Nephron (organoid): ENCODE results near the gene CFAP20DC.

Source experiments
- H3K27ac Mint-ChIP-seq, 3 experiments: 2 replicates each; pipeline ENCODE4 v1.8.0; 2020; ENCODE audit warnings: mixed read lengths in 3 of 3, mild to moderate bottlenecking in 2 of 3, moderate library complexity in 1 of 3
- H3K27me3 Mint-ChIP-seq: 2 replicates; pipeline ENCODE4 v1.8.0; 2021; ENCODE audit warnings: low read depth, mild to moderate bottlenecking, moderate library complexity, mixed read lengths
- H3K36me3 Mint-ChIP-seq: 2 replicates; pipeline ENCODE4 v1.8.0; 2020; ENCODE audit warnings: low read depth, mixed read lengths
- H3K4me1 Mint-ChIP-seq: 2 replicates; pipeline ENCODE4 v1.8.0; 2020; ENCODE audit warnings: mixed read lengths
- H3K4me3 Mint-ChIP-seq, 3 experiments: 2 replicates each; pipeline ENCODE4 v1.8.0; 2020; ENCODE audit warnings: mild to moderate bottlenecking in 3 of 3, mixed read lengths in 3 of 3, moderate library complexity in 2 of 3
- H3K9me3 Mint-ChIP-seq: 2 replicates; pipeline ENCODE4 v1.8.0; 2020; ENCODE audit warnings: mixed read lengths
- TF ChIP-seq, protein P1 (sequence below), 3 experiments: fragments of 200-600 bp; sonication (generic); IDR thresholded peaks; one replicate each; pipeline ENCODE4 v1.5.0; 2021; ENCODE audit warnings: antibody characterized with exemption in 3 of 3; ENCODE audit not compliant: unreplicated experiment in 3 of 3

CFAP20DC gene

DNA sequence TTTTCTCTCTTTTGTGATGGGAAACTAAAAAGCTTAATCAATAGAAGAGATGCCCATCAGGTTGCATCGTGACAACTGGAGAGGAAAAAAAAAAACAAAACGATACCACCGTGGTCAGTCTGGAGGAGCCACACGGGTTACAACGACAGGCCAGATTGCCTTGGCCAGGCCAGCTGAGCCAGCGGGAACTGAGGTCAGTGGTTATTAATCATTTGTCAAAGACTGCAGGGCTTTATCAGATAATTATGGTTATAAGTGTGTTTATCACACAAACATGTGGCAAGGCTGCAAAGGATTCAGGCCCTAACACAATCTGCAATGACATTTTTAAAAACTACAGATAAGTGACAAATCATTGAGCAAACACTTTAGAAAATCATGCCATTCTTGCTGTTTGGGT is 248.3 kb downstream of the CFAP20DC start:
- H3K36me3 Mint-ChIP-seq, result peaks cover 6% of the 10 kb centered on the region
- H3K4me1 Mint-ChIP-seq, result no peaks in the 10 kb centered on the region
- peaks cover 10% of the 10 kb centered on the region for H3K9me3 Mint-ChIP-seq

DNA sequence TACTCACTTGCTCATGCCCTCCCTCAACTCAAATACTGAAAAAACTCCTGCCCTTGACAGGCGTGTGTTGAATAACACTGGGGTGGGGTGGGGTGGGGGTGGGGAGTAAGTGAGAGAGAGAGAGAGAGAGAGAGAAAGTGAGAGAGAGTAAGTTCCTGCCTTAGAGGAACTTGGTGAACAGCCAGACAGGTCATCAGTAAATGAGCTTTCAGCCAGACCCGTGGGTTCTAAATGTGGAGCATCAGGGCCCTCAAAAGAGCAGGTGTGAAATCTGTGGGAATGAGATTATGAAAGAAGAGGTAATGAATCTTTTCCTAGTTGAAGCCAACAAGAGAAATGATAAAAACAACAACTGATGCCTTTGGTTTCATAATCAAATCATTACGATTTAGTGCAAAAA is 248.9 kb downstream of the CFAP20DC start:
- H3K27me3 Mint-ChIP-seq, result no peaks in the 10 kb centered on the region
- no peak overlapping the region for H3K27ac Mint-ChIP-seq
- peaks cover 5% of the 10 kb centered on the region for H3K9me3 Mint-ChIP-seq
- TF ChIP-seq, protein P1, sequence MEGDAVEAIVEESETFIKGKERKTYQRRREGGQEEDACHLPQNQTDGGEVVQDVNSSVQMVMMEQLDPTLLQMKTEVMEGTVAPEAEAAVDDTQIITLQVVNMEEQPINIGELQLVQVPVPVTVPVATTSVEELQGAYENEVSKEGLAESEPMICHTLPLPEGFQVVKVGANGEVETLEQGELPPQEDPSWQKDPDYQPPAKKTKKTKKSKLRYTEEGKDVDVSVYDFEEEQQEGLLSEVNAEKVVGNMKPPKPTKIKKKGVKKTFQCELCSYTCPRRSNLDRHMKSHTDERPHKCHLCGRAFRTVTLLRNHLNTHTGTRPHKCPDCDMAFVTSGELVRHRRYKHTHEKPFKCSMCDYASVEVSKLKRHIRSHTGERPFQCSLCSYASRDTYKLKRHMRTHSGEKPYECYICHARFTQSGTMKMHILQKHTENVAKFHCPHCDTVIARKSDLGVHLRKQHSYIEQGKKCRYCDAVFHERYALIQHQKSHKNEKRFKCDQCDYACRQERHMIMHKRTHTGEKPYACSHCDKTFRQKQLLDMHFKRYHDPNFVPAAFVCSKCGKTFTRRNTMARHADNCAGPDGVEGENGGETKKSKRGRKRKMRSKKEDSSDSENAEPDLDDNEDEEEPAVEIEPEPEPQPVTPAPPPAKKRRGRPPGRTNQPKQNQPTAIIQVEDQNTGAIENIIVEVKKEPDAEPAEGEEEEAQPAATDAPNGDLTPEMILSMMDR (IDR thresholded peaks at IDR 0.05; ENCODE audit: unreplicated experiment in 3 of 3), result no peak
- no peak overlapping the region for H3K4me3 Mint-ChIP-seq
- H3K4me1 Mint-ChIP-seq, result no peaks in the 10 kb centered on the region
- H3K36me3 Mint-ChIP-seq, result peaks cover under 1% of the 10 kb centered on the region

More for the DNA sequence above, 248.3 kb downstream of the CFAP20DC start:
- Mint-ChIP-seq H3K27me3 (no peaks in the 10 kb centered on the region), H3K27ac (no peak overlapping the region), H3K4me3 (no peak overlapping the region)
- TF ChIP-seq, protein P1 (IDR thresholded peaks at IDR 0.05; ENCODE audit: unreplicated experiment in 3 of 3), result no peak

DNA sequence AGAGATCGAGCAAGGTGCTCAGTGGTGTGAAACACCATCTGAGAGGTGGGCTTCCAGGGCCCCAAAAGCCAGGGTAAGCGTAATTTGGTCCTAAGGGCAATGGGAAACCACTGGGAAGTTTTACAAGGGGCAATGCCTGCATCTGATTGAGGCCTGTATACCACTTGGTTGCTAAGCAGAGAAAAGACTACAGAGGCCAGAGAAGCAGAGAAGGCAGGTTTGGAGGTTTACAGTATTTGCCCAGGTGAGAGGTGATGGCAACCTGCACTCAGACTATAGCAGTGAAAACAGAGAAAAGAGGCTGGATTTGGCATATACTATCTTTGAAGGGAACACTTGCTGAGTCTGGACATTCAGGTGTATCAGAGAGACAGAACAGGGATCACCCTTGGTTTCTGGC is 249.8 kb downstream of the CFAP20DC start:
- Mint-ChIP-seq H3K9me3 (peaks cover 1% of the 10 kb centered on the region), H3K36me3 (no peaks in the 10 kb centered on the region), H3K4me3 (no peak overlapping the region), H3K27ac (no peak overlapping the region), H3K4me1 (no peaks in the 10 kb centered on the region), H3K27me3 (no peaks in the 10 kb centered on the region)
- TF ChIP-seq, protein P1 (IDR thresholded peaks at IDR 0.05; ENCODE audit: unreplicated experiment in 3 of 3), result no peak

DNA sequence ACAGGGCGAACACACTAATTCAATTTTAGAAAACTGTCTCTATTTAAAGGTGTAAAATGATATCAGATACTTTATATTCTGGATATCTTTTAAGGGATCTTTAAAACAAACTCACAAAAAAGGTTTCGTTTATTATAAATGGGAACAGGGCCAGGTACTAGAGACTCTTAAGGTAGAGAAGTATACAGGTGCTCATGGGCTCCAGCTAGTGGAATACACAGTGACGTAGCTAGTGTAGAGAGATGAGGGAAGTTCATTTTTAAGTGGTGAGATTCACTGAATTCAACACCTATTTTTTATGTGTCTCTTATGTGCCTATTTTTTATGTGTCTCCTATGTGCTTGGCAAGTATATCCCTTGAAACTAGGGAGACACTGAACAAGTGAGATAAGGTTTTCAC is 250.6 kb downstream of the CFAP20DC start:
- Mint-ChIP-seq H3K4me1 (no peaks in the 10 kb centered on the region), H3K36me3 (no peaks in the 10 kb centered on the region), H3K27ac (no peak overlapping the region), H3K4me3 (no peak overlapping the region), H3K9me3 (no peaks in the 10 kb centered on the region), H3K27me3 (no peaks in the 10 kb centered on the region)
- TF ChIP-seq, protein P1 (IDR thresholded peaks at IDR 0.05; ENCODE audit: unreplicated experiment in 3 of 3), result no peak

DNA sequence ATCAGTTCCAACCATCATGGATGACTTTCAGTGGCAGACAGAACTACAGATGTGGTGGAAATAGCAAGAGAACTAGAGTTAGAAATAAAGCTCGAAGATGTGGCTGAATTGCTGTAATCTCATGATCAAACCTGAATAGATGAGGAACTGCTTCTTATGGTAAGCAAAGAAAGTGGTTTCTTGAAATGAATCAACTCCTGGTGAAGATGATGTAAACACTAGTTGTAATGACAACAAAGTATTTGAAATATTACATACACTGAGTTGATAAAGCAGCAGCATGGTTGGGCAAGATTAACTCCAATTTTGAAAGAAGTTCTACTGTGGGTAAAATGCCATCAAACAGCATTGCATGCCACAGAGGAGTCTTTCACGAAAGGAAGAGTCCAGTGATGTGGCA is 251.5 kb downstream of the CFAP20DC start:
- Mint-ChIP-seq H3K4me3 (no peak overlapping the region), H3K27me3 (no peaks in the 10 kb centered on the region), H3K36me3 (no peaks in the 10 kb centered on the region), H3K9me3 (no peaks in the 10 kb centered on the region), H3K4me1 (peaks cover 5% of the 10 kb centered on the region), H3K27ac (no peak overlapping the region)
- TF ChIP-seq, protein P1 (IDR thresholded peaks at IDR 0.05; ENCODE audit: unreplicated experiment in 3 of 3), result no peak

DNA sequence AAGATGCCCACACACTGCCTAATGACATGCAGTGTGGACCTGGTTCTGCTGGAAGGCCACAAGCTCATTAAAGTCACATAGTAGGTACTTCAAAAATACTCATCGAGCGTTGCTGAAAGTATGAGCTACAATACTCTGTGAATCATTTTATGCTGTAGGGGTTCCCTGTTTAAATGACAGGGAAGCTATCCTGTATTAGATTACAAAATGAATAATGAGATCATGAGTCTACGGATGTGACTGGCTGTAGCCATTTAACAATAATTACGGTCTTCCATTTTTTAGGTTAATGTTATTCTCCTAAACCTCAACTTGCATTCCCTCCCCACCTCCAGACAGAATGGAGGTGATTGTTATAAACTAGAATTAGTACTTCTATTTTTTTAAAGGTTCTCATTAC is 255.1 kb downstream of the CFAP20DC start:
- no peaks in the 10 kb centered on the region for H3K36me3 Mint-ChIP-seq
- H3K4me3 Mint-ChIP-seq, result no peak overlapping the region
- H3K27ac Mint-ChIP-seq, result no peak overlapping the region
- H3K4me1 Mint-ChIP-seq, result peaks cover 8% of the 10 kb centered on the region
- H3K9me3 Mint-ChIP-seq, result no peaks in the 10 kb centered on the region
- TF ChIP-seq, protein P1 (IDR thresholded peaks at IDR 0.05; ENCODE audit: unreplicated experiment in 3 of 3), result no peak
- H3K27me3 Mint-ChIP-seq, result no peaks in the 10 kb centered on the region
